OCI-M2 (cell line): ENCODE results near the gene FAM228B.
"Not testable (repeated sequence)": the region's sequence is repeated elsewhere in the genome, so short reads cannot be mapped to it uniquely, and the experiment has no call there.

Experiments used
- DNase-seq: peaks from one replicate; lab custom pipeline; 2025; ENCODE audit not compliant: unreplicated experiment; lab: John Stamatoyannopoulos, UW

The FAM228B gene

GRCh38 chr2:24101992-24102391 lies 21.3 kb upstream of the FAM228B start:
- no peak for DNase-seq

DNA sequence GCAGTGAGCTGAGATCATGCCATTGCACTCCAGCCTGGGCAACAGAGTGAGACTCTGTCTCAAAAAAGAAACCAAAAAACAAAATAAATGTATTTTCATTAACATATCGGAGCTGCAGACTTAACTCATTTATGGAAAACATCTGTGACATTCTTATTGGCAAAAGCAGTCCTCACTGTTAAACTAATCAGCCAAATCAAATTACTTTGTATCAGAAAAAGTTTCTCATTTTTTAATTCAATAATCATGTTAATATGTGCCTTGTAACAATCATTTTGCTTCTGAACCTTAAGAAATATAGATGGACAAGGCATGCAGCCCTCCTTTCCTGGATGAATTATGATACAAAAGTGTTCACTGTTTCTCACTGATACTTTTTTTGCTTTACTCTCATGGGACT lies 20.6 kb upstream of the FAM228B start:
- DNase-seq = no peak

GRCh38 chr2:24104110-24104650 lies 19.1 kb upstream of the FAM228B start:
- no peak for DNase-seq

DNA sequence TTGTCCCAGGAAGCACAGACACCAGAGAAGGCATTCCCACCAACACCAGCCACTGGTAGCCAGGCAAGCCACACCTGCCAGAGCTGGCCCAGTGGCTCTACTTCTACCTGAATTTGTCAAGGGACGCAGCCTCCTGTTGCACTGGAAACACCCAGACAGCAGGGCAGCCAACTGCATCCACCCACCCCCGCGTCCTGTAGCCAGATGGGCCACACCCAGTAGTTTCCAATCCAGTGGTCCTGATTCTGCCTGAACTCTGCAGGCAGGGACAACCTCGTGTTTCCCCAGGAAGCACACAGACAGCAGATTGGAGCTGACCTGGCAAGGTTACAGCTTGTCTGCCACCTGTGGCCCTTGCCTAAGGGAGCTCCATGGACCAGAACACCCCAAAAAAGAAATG lies 18.4 kb upstream of the FAM228B start:
- DNase-seq = no peak

DNA sequence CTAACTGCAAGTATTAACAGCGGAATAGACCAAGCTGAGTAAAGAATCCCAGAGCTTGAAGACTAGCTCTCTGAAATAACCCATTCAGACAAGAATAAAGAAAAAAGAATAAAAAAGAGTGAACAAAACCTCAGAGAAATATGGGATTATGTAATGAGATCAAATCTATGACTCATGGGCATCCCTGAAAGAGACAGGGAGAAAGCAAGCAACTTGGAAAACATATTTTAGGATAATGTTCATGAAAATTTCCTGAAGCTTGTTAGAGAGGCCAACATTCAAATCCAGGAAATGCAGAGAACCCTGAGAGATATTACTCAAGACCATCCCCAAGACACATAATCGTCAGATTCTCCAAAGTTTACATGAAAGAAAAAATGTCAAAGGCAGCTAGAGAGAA lies 17.5 kb upstream of the FAM228B start:
- no peak for DNase-seq

DNA sequence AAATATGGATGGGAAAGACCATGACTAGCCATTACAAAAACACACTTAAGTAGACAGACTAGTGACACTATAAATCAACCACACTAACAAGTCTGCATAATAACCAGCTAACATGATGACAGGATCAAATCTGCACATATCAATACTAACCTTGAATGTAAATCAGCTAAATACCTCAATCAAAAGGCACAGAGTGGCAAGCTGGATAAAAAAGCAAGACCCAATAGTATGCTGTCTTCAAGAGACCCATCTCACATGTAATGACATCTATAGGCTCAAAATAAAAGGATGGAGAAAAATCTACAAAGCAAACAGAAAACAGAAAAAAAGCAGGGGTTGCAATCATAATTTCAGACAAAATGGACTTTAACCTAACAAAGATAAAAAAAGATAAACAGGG lies 16.5 kb upstream of the FAM228B start:
- no peak for DNase-seq

DNA sequence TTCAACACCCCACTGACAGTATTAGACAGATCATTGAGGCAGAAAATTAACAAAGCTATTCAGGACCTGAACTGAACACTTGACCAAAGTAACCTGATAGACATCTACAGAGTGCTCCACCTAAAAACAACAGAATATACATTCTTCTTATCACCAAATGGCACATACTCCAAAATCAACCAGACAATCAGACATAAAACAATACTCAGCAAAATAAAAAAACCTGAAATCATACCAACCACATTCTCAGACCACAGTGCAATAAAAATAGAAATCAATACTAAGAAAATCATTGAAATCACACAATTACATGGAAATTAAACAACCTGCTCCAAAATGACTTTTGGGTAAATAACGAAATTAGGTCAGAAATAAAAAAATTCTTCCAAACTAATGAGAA lies 15.9 kb upstream of the FAM228B start:
- DNase-seq = no peak

GRCh38 chr2:24109431-24109830 lies 13.8 kb upstream of the FAM228B start:
- not testable (repeated sequence) for DNase-seq

GRCh38 chr2:24110660-24111303 lies 12.5 kb upstream of the FAM228B start:
- no peak for DNase-seq

GRCh38 chr2:24111407-24111901 lies 11.8 kb upstream of the FAM228B start:
- no peak for DNase-seq

DNA sequence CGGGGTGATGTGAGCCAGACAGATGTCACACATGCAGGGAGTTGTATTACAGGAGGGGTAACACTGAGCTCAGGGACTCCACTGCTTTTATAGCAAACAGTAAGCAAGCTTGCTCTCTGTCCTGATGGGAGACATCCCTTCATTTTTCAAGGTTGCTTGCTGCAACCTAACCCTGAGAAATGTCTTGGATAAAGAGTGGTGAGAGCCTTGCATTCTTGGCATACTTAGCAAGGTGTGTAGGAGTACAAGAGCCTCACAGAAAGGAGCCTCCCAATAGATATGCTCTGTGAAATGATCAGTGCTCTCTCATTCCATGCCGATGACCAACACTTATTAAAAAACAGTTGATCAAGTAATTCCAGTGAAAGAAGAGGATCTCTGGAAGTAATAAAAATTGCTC lies 8.2 kb upstream of the FAM228B start:
- no peak for DNase-seq

DNA sequence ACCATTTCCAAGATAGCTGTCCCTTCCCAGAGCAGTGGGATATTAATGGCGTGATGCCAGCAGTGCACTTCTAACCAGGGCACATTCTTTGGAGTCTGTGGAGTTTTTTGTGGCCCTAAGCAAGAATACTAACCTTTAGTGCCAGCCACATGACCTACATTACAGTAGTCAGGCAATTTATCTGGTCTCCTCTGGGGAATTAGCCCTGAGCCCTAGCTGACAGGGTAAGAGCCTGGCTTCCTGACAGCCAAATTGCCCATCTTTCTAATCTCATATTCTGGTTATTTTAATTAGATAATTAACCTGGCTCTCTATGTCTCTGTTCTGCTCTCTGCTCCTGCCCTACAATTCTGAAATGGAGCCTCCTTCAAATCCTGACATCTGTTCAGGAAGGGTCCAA lies 5.4 kb upstream of the FAM228B start:
- DNase-seq = no peak

DNA sequence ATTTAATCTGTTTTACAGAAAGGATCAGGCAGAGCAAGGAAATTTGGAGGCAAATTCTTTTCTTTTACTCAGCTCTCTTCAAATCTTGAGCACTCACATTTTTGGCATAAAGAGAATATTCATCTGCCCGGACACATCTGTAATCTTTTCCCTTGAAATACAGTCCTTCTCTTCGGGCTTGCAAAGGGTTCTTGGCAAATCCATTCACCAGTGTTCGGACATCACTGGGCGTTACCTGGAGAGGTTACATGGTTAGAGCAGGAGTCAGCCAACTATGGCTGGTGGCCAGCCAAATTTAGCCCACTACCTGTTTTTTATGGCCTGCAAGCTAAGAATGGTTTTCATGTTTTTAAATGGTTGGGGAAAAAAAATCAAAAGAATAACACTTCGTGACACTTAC lies 2.2 kb upstream of the FAM228B start:
- no peak for DNase-seq

DNA sequence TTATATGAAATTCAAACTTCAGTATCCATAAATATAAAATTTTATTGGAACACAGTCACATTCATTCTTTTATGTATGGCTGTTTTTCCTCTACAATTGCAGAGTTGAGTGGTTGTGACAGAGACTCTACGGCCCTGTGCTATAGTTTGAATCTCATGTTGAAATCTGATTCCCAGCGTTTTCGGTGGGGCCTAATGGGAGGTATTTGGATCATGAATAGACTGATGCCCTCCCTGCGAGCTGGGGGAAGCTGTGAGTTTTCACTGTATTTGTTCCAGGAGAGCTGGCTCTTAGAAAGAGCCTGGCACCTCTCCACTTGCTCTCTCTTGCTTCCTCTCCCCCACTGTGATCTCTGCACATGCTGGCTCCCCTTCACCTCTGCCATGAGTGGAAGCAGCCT lies 1.8 kb upstream of the FAM228B start:
- DNase-seq = no peak

DNA sequence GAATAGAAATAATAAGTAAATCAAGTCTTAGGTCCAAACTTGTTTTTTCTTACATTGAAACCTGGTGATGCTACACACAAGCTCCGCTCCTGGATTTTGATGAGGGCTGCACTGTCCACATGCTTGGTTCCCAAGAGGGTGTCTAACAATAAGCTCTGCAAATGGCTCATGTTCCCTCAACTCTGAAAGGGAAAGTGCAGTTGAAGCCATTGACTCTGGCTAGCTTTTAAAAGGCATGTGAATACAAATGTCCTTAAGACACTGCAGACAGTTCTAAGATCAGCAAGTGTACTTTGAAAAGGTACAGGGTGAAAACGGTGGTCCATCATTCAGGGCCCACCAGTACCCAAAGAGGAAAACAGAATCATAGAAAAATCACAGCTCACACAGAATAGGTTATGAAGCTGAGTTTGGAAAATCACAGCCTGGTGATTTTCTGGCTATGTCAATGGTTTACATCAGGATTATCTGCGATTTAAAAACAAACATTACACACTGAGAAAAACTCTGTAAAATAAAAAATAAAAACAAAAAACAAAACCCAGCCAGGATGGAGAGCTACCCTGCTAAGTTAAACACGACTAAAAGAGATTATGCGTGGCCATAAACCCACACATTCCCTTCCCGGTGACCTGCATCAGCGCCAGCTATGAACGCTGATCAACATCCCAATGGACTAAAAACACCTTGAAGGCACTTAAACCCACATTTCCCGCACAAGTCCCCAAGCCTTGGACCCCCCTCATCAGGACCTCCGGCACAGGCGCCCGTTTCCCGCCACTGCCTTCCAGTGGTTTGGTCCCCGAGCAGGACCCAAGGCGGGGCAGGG lies 689 bp upstream of the FAM228B start:
- no peak for DNase-seq

GRCh38 chr2:24123922-24124580 lies 782 bp downstream of the FAM228B start:
- no peak for DNase-seq

DNA sequence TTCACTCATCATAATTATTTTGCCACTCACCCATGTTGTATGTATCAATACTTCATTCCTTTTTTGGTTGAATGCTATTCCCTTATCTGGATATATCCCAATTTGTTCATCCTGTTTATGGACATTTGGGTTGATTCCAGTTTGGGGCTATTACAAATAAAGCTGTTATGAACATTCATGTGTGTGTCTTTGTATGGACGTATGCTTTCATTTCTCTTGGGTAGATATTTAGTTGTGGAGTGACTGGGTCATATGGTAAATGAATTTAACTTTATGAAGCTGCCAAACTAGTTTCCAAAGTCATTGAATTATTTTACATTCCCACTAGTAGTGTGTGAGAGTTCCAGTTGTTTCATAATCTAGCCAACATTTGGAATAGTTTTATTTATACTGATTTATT lies 2.7 kb downstream of the FAM228B start:
- DNase-seq = no peak

DNA sequence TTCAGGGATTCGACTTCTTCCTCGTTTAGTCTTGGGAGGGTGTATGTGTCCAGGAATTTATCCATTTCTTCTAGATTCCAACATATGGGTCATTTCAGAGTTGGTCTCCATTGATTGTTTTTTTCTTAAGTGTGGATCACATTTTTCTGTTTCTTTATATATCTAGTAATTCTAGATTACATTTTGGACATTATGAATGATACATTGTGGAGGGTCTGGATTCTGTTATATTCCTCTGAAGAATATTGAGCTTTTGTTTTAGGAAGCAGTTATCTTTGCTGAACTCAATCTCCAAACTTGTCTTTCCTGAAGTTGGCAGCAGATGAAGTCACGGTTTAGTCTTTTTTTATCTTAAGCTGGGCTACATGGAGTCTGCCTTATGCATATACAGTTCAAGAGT lies 9.3 kb downstream of the FAM228B start:
- DNase-seq = no peak

GRCh38 chr2:24140305-24140704 lies 17.0 kb downstream of the FAM228B start:
- DNase-seq = not testable (repeated sequence)

GRCh38 chr2:24147364-24147763 lies 24.1 kb downstream of the FAM228B start:
- DNase-seq = no peak

DNA sequence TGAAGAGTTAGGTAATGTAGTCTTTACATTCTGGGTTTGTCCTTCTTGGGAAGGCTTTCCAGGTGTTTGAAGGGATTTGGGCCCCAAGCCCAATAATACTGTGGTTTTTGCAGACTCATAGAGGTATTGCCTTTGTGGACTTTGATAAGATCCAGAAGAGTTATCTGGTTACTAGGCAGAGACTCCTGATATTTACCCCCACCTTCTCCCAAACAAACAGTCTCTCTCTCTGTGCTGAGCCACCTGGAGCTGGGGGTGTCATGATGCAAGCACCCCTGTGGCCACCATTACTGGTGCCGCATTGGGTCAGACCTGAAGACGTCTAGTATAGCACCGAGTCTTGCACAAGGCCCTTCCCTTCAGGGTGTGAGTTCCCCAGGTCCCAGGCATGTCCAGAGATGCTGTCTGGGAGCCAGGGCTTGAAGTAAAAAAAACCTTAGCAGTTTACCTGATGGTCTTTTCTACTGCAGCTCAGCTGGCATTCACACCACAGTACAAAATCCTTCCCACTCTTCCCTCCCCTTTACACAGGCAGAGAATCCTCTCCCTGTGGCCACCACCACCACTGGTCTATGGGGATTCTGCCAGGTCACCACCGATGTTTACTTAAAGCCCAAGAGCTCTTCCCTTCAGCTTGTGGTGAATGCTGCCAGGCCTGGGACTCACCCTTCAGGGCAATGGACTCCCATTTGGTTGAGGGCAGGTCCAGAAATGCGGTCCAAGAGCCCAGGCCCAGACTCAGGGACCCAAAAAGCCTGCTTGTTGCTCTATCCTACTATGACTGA lies 29.3 kb downstream of the FAM228B start:
- no peak for DNase-seq
